C4-2B (cell line): Measurements from ENCODE around the gene POP5.

Experiments
- CTCF ChIP-seq: fragments of 450-650 bp; conservative IDR thresholded peaks from 2 replicates; pipeline ENCODE4 v1.5.1; 2017; ENCODE audit warnings: mild to moderate bottlenecking
- ZFX ChIP-seq: fragments of 450-650 bp; IDR thresholded peaks from 2 replicates; pipeline ENCODE4 v1.6.1; 2017

GRCh38 chr12:120563495-120563894, 17.7 kb downstream of the POP5 start:
- no peak for TF ChIP-seq CTCF
- no peak for TF ChIP-seq ZFX
